Middle frontal gyrus (tissue), 1 donor: ENCODE results near the gene CD36.

Experiments used
- DNase-seq: peaks from one replicate; pipeline ENCODE4 v3.0.0-alpha.2; 2015; ENCODE audit warnings: low spot score; ENCODE audit errors: extremely low spot score

Gene CD36

DNA sequence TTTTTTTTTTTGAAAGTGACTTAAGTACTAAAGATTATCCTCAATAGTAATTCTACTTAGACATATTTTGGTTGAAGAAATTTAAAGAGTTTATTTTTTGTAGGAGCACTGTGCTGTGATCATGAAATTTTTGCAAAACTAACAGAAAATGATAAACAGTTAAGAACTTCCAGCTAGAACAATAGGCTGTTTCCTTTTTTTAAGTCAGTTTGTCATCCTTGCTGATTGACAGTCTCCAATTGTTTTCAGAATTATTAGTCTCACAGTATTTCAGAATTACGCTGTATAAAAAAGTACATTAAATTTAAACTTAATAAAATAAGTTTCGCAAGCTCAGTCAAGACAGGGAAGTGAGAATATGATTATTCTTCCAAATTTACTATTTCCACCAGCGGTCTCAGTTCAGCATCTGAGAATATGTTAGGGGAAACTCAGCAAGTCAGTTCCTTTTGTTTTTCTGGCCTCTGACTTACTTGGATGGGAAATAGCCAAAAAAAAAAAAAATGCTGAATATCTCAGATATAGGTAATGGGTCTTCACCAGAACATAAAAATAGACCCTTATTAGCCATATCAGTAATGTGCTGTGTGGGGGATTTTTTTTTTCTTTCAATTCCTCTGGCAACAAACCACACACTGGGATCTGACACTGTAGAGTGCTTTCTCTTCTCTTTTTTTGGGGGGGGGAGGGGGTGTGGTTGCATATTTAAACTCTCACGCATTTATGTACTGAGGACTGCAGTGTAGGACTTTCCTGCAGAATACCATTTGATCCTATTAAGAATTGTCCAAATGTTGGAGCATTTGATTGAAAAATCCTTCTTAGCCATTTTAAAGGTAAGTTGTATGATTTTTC is at the start of gene CD36:
TSS of gene CD36 (plus strand) at position 732 of the 855 bp plus-strand sequence. CDS start 8,099 bp downstream, outside the sequence.
- no peak for DNase-seq

- no peak for DNase-seq
Measured at GRCh38 chr7:80589631-80590030, 48.8 kb upstream of the CD36 start.

GRCh38 chr7:80591654-80592053 is 46.8 kb upstream of the CD36 start:
- no peak for DNase-seq

- no peak for DNase-seq
Measured at GRCh38 chr7:80593869-80594586, 44.4 kb upstream of the CD36 start.

- DNase-seq = no peak
Measured at GRCh38 chr7:80596933-80597517, 41.4 kb upstream of the CD36 start.

- DNase-seq = no peak
Measured at GRCh38 chr7:80597875-80598274, 40.6 kb upstream of the CD36 start.

- no peak for DNase-seq
Measured at GRCh38 chr7:80600046-80600445, 38.4 kb upstream of the CD36 start.

DNA sequence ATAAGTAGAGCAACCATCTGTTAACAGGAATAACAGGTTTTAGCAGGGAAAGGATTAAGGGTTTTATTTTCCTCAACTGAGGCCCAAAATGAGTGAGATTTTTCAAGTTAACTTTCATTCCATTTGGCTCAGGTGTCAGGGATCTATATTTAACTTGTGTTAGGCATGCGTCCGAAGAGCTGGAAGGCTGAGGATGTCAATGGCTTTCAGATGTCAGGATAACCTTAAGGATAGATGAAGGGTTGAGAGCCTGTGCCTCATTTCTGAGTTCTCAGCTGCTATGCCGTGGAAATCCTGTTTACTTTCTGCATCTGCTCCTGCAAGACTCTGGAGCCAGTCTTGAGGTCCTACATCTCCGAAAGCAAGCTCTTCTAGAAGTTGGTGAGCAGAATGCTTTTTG is 36.4 kb upstream of the CD36 start:
- no peak for DNase-seq

DNA sequence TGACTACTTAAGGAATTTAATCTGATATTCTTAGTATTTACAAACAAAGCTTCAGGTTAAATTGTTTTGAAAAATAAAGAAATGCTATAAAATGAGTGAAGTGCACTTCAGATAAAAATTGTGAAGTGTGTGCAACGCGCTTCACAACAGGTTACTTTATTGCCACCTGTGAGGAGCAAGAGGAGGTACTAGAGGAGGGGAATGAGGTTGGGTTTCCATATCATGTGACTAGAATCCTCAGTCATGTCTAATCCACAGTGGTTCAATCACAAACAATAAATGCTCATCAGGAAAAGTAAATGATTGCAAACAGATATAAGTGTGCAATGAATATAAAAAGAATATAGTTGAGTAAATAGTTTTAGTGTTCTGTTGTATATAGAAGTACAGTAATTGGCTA is 34.5 kb upstream of the CD36 start:
- no peak for DNase-seq

- DNase-seq = no peak
Measured at GRCh38 chr7:80604436-80604835, 34.0 kb upstream of the CD36 start.

GRCh38 chr7:80607136-80607535 is 31.3 kb upstream of the CD36 start:
- no peak for DNase-seq

GRCh38 chr7:80608336-80608735 is 30.1 kb upstream of the CD36 start:
- DNase-seq = no peak

- no peak for DNase-seq
Measured at GRCh38 chr7:80609751-80610150, 28.7 kb upstream of the CD36 start.

GRCh38 chr7:80611353-80611752 is 27.1 kb upstream of the CD36 start:
- no peak for DNase-seq

- DNase-seq = no peak
Measured at GRCh38 chr7:80611779-80612178, 26.7 kb upstream of the CD36 start.

- DNase-seq = no peak
Measured at GRCh38 chr7:80612880-80613279, 25.6 kb upstream of the CD36 start.

DNA sequence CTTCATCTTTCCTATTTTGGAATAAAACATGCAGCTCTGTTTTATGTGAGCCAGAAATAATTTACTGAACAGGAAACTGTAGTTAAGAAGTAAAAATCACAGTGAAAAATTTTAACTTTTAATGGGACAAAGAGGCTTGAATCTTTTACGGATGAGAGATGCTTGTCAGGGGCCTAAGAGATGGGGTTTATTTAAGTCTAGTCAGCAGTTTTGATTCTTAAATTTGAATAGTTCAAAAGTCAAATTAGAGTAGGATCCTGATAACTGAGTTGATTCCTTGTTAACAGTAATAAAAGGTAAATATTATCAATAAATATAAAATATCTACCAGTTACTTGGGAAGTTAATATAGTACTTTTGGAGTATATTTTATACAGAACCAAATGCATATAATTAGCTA is 24.9 kb upstream of the CD36 start:
- DNase-seq = no peak

DNA sequence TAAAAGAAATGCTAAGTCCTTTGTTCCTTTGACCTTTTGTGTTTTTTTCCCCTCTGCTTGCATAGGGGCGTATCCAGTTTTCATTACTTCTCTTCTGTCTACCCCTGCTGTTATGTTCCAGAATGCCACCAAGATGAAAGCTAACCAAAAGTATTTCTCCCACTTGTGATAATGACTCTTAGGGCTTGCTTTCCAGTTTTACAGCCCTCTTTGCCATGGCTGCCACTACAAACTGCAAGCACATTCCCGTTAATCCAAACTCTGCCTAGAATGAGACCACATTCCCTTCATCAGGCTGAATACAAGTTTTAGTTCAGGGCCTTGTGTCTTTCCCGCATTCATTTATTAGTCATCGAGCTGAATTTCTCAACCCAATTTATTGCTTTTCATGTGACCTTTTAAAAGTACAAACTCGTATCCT is 23.6 kb upstream of the CD36 start:
- no peak for DNase-seq

GRCh38 chr7:80618096-80618495 is 20.3 kb upstream of the CD36 start:
- DNase-seq = no peak

DNA sequence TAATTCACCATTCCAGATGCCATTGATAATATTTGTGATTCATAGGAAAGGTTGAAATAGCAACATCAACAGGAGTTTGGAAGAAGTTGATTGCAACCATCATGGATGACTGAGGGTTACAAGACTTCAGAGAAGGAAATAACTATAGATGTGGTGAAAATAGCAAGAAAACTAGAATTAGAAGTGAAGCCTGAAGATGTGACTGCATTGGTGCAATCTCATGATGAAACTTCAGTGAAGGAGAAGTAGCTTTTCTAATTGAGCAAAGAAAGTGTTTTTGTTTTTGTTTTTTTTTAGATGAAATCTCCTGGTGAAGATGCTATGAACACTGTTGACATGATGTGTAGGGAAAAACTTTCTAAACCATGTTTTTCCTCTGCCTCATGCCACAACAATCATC is 18.7 kb upstream of the CD36 start:
- DNase-seq = no peak

- no peak for DNase-seq
Measured at GRCh38 chr7:80622541-80622940, 15.9 kb upstream of the CD36 start.

DNA sequence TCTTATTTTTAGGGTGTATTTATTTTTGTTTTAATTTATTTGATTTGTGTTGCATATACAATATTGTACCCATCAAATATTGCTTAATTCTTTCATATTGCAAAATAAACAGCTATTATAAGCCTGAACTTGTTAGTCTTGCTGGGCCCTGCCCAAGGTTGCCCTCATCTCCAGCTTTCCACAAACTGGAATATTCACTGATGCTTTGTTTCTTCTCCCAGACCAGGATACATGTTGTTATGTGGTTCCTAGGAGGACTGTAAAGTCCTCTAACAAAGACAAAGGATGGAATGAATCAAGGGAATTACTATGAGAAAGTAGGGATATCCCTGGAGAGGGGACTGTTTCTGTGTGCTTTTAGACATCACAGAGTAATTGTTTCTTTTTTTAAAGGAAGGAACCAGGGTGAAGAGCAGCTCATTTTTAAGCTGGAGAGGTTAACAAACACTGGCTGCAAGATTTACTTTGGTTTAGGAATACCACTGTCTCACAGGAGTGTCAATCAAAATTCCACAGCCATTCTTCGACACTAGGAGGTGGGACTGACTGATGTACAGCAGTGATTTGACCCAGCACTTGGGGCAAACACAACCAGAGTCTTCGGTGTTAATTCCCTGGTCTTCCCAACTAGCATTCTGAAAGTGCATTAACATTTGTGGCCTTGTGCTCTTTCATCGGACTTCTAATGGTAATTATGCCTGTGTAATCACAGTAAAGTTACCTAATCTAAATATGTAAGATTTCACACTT is 14.8 kb upstream of the CD36 start:
- DNase-seq = no peak
